Upper lobe of right lung (tissue), 1 donor: Measurements from ENCODE around the gene DNAJC11. TPM values are rescaled to one million over a fixed set of nuclear protein-coding genes. Genes with fewer than 3 reads are reported as not detected.
"Not testable (repeated sequence)": the region's sequence is repeated elsewhere in the genome, so short reads cannot be mapped to it uniquely, and the experiment has no call there.

Source experiments
- ATAC-seq: fragments of 200-7000 bp; cut with Tn5 transposase; one replicate; pipeline ENCODE4 v1.9.1; 2020; ENCODE audit warnings: mild to moderate bottlenecking, moderate library complexity
- DNase-seq: peaks from one replicate; pipeline ENCODE4 v3.0.0-alpha.2; 2020
- H3K27ac ChIP-seq: fragments of 200-600 bp; one replicate; pipeline ENCODE4 v1.8.0; 2022
- H3K27me3 ChIP-seq: fragments of 200-600 bp; one replicate; pipeline ENCODE4 v1.8.0; 2022; ENCODE audit warnings: mild to moderate bottlenecking
- H3K36me3 ChIP-seq: fragments of 200-600 bp; one replicate; pipeline ENCODE4 v1.8.0; 2022
- H3K4me1 ChIP-seq: fragments of 200-600 bp; one replicate; pipeline ENCODE4 v1.8.0; 2022
- H3K4me3 ChIP-seq: fragments of 200-600 bp; one replicate; pipeline ENCODE4 v1.8.0; 2022; ENCODE audit warnings: mild to moderate bottlenecking
- H3K9me3 ChIP-seq: fragments of 200-600 bp; one replicate; pipeline ENCODE4 v1.8.0; 2022
- CTCF ChIP-seq: fragments of 200-600 bp; IDR thresholded peaks from one replicate; pipeline ENCODE4 v1.8.0; 2022; ENCODE audit warnings: antibody characterized with exemption
- intact Hi-C: fragments of 100-400 bp; cut with DNase I; formaldehyde crosslinking; loops from one replicate; pipeline ENCODE4 v1.11.0; 2022
- total RNA-seq: library from RNA; stranded (reverse); fragmentation: NEBNext Ultra II Directional; extraction: Animal tissue kit (Norgen Biotek cat#: 25700); gene quantifications from one replicate; pipeline ENCODE4 v1.2.1, GENCODE V29; 2021
- donor health status: DM: no; HTN: yes; CAD: no; lungs with severe emphysema.

Gene DNAJC11
- total RNA-seq, 1 donor from 2014 or later = 37.6 TPM

- no peak overlapping the region for H3K27ac ChIP-seq
- ATAC-seq (no peak), DNase-seq (no peak)
- peaks cover 23% of the 10 kb centered on the region for H3K36me3 ChIP-seq
- no peaks in the 10 kb centered on the region for H3K4me1 ChIP-seq
- TF ChIP-seq CTCF = no peak
- H3K4me3 ChIP-seq = no peak overlapping the region
- no peaks in the 10 kb centered on the region for H3K27me3 ChIP-seq
- H3K9me3 ChIP-seq = no peaks in the 10 kb centered on the region
- intact Hi-C loops = no loop called here
Observed at GRCh38 chr1:6672558-6672957, 29.1 kb downstream of the DNAJC11 start.

- Histone ChIP-seq H3K4me1 (no peaks in the 10 kb centered on the region), H3K9me3 (no peaks in the 10 kb centered on the region), H3K36me3 (peaks cover 19% of the 10 kb centered on the region), H3K27me3 (no peaks in the 10 kb centered on the region), H3K27ac (no peak overlapping the region), H3K4me3 (no peak overlapping the region)
- ATAC-seq (no peak), DNase-seq (no peak)
- intact Hi-C loops = no loop called here
- TF ChIP-seq CTCF = no peak
Observed at GRCh38 chr1:6668503-6668902, 33.1 kb downstream of the DNAJC11 start.

DNA sequence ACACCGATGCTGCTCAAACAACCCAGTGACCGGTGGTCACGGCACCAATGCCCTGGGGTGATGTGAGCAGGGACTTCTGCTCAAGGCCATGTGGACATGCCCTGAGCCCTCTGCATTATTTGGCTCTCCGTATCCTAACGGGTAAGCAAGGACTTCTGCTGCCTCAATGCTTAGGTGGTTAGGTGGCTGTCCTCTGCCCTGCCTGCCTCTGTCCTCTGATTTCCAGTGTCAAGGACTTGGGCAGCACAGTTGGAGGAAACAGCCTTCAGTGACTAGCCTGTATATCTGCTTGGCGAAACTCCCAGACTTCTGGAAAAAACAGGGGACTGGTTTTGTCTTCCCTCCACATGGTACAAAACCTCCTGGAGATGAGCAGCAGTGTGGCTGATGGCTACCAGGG lies 34.5 kb downstream of the DNAJC11 start:
- Histone ChIP-seq H3K36me3 (peaks cover 19% of the 10 kb centered on the region), H3K4me1 (no peaks in the 10 kb centered on the region), H3K9me3 (no peaks in the 10 kb centered on the region), H3K27ac (no peak overlapping the region), H3K4me3 (no peak overlapping the region), H3K27me3 (no peaks in the 10 kb centered on the region)
- ATAC-seq (no peak), DNase-seq (no peak)
- intact Hi-C loops = no loop called here
- TF ChIP-seq CTCF = no peak

- H3K36me3 ChIP-seq = peaks cover 19% of the 10 kb centered on the region
- H3K4me1 ChIP-seq = no peaks in the 10 kb centered on the region
- no peak for TF ChIP-seq CTCF
- no peak for ATAC-seq
- H3K27ac ChIP-seq = no peak overlapping the region
- no peak overlapping the region for H3K4me3 ChIP-seq
- H3K27me3 ChIP-seq = no peaks in the 10 kb centered on the region
- intact Hi-C loops = no loop called here
- DNase-seq = no peak
- no peaks in the 10 kb centered on the region for H3K9me3 ChIP-seq
Observed at GRCh38 chr1:6666696-6667095, 34.9 kb downstream of the DNAJC11 start.

DNA sequence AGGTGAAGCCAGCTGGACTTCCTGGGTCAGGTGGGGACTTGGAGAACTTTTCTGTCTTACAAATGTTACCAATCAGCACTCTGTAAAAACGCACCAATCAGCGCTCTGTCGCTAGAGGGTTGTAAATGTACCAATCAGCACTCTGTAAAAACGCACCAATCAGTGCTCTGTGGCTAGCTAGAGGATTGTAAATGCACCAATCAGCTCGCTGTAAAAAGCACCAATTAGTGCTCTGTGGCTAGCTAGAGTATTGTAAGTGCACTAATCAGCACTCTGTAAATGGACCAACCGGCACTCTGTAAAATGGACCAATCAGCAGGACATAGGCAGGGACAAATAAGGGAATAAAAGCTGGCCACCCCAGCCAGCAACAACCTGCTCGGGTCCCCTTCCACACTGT lies 39.1 kb downstream of the DNAJC11 start:
- H3K9me3 ChIP-seq, intact Hi-C loops, H3K27me3 ChIP-seq, DNase-seq, H3K4me3 ChIP-seq, ATAC-seq, H3K4me1 ChIP-seq, H3K27ac ChIP-seq: not testable (repeated sequence)
- H3K36me3 ChIP-seq = peaks cover 18% of the 10 kb centered on the region

DNA sequence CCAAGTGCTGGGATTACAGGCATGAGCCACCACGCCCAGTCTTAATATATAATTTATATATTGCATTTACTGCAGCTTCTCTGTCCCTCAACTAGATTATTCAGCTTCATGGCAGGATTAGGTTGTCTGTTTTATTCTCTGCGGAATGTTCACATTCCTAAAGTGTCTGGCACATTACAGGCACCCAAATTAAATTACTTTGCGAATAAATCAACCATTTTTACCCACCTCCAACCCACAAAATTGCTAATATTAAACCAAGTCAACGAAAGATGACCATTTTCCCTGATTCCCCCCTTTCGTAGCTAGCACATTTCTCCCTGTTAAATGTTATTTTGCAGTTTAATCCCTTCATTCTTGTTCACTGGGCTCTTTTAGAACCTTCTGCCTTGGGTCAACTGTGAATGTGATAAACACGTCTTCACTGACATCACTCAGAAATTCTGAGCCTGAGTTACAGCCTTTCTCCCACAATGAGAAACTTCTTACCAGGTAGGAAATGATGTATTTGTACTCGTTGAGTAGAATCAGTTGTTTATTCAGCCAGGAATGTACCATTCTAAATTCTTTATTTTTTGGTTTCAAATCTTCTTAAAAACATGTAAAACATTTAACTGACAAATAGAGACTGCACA lies 41.1 kb downstream of the DNAJC11 start:
- H3K27ac ChIP-seq = no peak overlapping the region
- no peaks in the 10 kb centered on the region for H3K9me3 ChIP-seq
- intact Hi-C loops = no loop called here
- no peak overlapping the region for H3K4me3 ChIP-seq
- no peak for TF ChIP-seq CTCF
- no peak for ATAC-seq
- no peaks in the 10 kb centered on the region for H3K4me1 ChIP-seq
- H3K36me3 ChIP-seq = peaks cover 2% of the 10 kb centered on the region
- DNase-seq = no peak
- H3K27me3 ChIP-seq = no peaks in the 10 kb centered on the region
